A172 (cell line): ENCODE measurements around the gene HMX2. TPM values are rescaled to one million over a fixed set of nuclear protein-coding genes. Genes with fewer than 3 reads are reported as not detected.
A peak's percentile ranks its signal among the peaks of the same experiment; 100 is the strongest.

Source experiments
- DNase-seq: peaks from one replicate; pipeline ENCODE4 v3.0.0-alpha.2; 2015; ENCODE audit warnings: low spot score
- total RNA-seq: library from RNA; depleted of rRNA; stranded (reverse); fragments of >200 nt; shearing (Covaris generic); gene quantifications from 2 replicates; pipeline ENCODE4 v1.2.3, GENCODE V29; 2014

Gene HMX2
- total RNA-seq, 1 experiment from 2014 or later, result not detected

DNA sequence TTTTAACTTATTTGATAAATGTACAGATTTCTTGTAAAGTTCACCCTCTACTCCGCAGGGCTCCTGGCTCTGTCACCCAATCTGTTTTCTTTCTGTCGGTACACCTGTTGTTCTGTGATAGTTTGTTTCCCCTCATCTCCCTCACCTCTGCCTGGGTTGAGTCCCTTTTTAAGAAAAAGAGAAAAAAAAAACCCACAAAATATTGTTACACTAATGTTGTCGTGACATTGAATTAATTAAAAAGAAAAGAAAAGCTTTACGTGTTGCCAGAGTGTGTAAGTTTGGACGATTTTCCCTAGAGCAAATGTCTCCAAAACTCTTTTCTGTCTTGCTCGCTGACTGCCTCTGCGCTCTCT lies 8.8 kb upstream of the HMX2 start:
- no peak for DNase-seq

- peak; percentile 5 for DNase-seq
Measured at GRCh38 chr10:123139521-123140163, 8.3 kb upstream of the HMX2 start.

- DNase-seq, result no peak
Measured at GRCh38 chr10:123140164-123140982, 7.6 kb upstream of the HMX2 start.

DNA sequence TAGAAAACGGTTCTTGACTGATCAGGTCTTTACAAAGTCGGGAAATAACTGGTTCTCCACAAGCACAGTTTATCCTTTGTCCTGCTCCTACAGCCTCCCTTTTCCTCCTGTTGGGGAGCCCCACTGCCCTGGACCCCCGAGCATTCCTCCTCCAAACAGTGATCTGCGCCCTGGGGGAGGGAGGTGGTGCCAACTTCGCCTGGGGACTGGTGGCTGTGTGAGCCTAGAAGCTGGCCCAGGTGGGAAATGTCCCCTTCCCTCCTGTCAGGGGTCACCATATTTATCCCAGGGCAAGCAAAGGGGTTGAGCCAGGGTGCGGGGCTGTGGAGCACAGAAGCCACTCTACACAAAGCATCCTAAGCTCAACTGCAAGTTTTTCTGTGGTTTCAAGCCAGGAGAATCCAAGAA lies 6.9 kb upstream of the HMX2 start:
- no peak for DNase-seq

- DNase-seq, result no peak
Measured at GRCh38 chr10:123141791-123142700, 5.9 kb upstream of the HMX2 start.

DNA sequence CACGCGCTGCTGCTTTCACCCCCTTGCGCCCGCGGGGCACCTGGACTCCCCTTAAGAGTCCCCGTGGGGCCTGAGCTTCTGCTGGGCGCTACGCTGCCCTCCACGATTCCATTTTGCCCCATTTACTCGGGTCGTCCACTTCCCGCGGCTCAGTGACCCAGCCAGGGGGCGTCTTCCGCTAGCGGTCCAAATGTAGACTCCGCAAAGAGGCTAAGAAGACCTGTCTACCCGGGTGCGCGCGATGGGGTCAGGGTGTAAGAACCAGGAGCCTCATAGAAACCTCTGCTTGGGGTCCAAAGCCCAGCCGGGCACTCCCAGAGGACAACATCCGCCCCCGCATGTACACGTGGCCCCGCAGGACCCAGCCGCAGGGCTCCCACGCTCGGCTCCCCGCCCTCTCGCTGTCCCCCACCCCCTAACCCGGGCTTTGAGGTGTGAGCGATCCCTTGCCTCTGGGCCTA lies 5.2 kb upstream of the HMX2 start:
- DNase-seq, result no peak

- DNase-seq, result no peak
Measured at GRCh38 chr10:123143162-123143824, 4.6 kb upstream of the HMX2 start.

- DNase-seq, result no peak
Measured at GRCh38 chr10:123143825-123144168, 4.1 kb upstream of the HMX2 start.

- no peak for DNase-seq
Measured at GRCh38 chr10:123144697-123145541, 3.0 kb upstream of the HMX2 start.

DNA sequence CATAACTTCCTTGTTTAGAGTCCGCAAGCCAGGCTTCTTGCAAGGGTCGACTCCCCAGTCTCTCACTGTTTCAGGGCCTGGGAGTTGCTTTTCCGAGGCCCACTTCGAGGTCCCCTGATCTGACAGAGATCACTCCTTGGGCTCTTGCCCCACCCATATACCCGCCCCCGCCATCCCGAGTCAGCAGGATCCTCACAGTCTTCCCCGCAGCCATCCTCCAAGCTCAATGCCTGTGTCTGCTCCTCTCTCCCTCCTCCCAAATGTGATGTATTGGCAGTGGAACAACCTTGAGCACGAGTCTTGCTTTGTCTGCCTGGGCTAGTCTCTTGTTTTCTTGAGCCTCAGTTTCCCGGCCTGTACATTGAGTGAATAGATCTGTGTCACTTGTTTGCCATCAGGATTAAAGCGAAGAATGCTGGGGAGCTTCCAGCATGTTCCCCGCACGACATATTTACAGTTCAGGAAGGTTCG lies 2.4 kb upstream of the HMX2 start:
- no peak for DNase-seq

- no peak for DNase-seq
Measured at GRCh38 chr10:123146013-123146893, 1.7 kb upstream of the HMX2 start.

- DNase-seq, result no peak
Measured at GRCh38 chr10:123146894-123147634, 872 bp upstream of the HMX2 start.

- no peak for DNase-seq
Measured at GRCh38 chr10:123148414-123149161, 652 bp downstream of the HMX2 start.

DNA sequence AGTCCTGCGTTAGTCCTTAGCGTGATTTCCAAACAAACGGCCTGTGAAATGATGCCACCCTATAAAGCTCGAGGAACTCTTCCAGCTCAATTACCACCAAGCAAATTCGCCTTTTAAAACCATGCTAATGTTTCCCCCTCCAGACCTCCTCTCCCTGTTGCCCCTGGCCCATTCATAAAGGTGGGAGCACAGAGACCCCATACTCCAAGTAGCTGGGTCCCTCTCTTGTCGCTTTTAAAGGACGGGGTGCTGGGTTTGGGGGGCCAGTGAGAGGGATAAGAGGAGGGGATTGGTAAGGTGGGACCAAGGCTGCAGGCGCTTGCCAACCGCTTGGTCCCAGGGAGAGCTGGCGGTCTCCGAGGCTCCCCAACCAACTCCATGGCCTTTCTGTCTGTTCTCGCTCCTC lies 1.2 kb downstream of the HMX2 start:
- DNase-seq, result no peak

DNA sequence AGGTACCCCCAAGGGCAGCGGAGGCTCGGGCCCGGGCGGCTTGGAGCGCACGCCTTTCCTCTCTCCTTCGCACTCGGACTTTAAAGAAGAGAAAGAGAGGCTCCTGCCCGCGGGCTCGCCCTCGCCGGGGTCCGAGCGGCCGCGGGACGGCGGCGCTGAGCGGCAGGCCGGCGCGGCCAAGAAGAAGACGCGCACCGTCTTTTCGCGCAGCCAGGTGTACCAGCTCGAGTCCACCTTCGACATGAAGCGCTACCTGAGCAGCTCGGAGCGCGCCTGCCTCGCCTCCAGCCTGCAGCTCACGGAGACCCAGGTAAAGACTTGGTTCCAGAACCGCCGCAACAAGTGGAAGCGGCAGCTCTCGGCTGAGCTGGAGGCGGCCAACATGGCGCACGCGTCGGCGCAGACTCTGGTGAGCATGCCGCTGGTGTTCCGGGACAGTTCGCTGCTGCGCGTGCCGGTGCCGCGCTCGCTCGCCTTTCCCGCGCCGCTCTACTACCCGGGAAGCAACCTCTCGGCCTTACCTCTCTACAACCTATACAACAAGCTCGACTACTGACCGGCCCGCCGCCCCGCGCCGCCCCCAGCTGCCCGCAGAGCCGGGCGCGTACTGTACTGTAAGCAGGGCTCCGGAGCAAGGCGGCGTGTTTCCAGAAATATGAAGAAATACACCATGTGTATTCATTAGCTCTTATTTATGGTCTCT lies 1.8 kb downstream of the HMX2 start:
- DNase-seq, result no peak

DNA sequence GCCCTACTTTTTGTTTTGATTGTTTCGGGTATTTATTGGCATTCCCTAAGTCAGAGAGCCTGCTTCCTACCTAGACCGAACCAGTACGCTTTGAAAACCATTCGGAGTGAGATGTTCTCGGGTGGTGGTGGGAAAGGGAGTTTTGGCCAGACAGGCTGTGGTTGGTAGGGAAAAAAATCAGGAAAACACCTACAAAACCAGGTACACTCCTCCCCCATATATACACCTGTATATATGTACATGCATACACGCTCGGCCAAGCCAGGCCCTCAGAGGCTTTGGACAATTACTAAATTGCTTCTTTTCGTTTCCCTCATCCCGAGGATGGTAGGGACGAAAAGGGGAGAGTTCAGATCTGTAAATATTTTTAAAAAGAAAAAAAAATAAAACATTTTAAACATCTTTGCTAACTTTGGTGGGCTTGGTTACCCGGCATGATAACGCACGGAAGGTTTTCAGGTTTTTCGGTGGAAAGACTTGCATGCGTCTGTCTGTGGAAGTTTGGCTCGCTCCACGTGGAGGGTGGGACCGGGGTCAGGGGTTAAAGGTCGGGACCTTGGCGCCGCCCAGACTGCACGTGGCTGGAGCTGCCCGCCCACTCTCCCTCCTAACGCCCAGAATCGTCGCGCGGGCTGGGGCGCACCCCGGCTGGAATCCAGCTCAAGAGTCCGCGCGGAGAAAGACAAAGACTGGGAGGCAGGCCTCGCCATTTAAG lies 2.5 kb downstream of the HMX2 start:
- DNase-seq, result no peak
